Transverse colon (tissue), 4 donors: ENCODE results near the gene ACKR3. TPM values are rescaled to one million over a fixed set of nuclear protein-coding genes. Genes with fewer than 3 reads are reported as not detected.

Experiments used
- DNase-seq: peaks from one replicate; pipeline ENCODE4 v3.0.0-alpha.2; 2019
- H3K27ac ChIP-seq, 4 donors: fragments of 200-600 bp; sonication (generic); 2 replicates each; pipeline ENCODE4 v1.5.1; 2016 to 2018; ENCODE audit warnings: inconsistent platforms in 4 of 4
- H3K27me3 ChIP-seq: fragments of 200-600 bp; sonication (generic); 2 replicates; pipeline ENCODE4 v1.5.1; 2017; ENCODE audit warnings: inconsistent platforms
- H3K36me3 ChIP-seq, 4 donors: fragments of 200-600 bp; sonication (generic); 2 replicates each; pipeline ENCODE4 v1.5.1; 2017 to 2019; ENCODE audit warnings: inconsistent platforms in 4 of 4
- H3K4me1 ChIP-seq, 4 donors: fragments of 200-600 bp; sonication (generic); 2 replicates each; pipeline ENCODE4 v1.5.1; 2017 to 2020; ENCODE audit warnings: inconsistent platforms in 4 of 4
- H3K4me3 ChIP-seq, 4 donors: fragments of 200-600 bp; sonication (generic); 1 replicate in 1 of 4; 2 replicates in 3 of 4; pipeline versions ENCODE4 v1.5.1 to v1.6.1; 2017 to 2019; ENCODE audit warnings: inconsistent platforms in 4 of 4
- H3K9me3 ChIP-seq, 2 donors: fragments of 200-600 bp; sonication (generic); 2 replicates each; pipeline ENCODE4 v1.5.1; 2017 to 2019; ENCODE audit warnings: inconsistent platforms in 2 of 2
- CTCF ChIP-seq, 5 experiments: fragments of 200-600 bp in 3 of 5; fragments of 450-650 bp in 2 of 5; sonication (generic) in 3 of 5; IDR thresholded peaks; 1 replicate in 2 of 5; 2 replicates in 3 of 5; pipeline ENCODE4 v1.5.1; 2016 to 2017; ENCODE audit warnings: antibody characterized with exemption in 5 of 5, inconsistent platforms in 3 of 5, mild to moderate bottlenecking in 2 of 5, moderate library complexity in 1 of 5
- EP300 ChIP-seq: sonication (generic); formaldehyde crosslinking; IDR thresholded peaks from one replicate; pipeline ENCODE4 v1.6.1; 2017; ENCODE audit warnings: antibody characterized with exemption, low read depth
- POLR2A ChIP-seq: fragments of 450-650 bp; IDR thresholded peaks from one replicate; pipeline ENCODE4 v1.6.1; 2016; ENCODE audit warnings: antibody characterized with exemption, mild to moderate bottlenecking, moderate library complexity
- POLR2AphosphoS5 ChIP-seq, 3 donors: sonication (generic); formaldehyde crosslinking; IDR thresholded peaks; one replicate each; pipeline ENCODE4 v1.6.1; 2016; ENCODE audit warnings: antibody characterized with exemption in 3 of 3
- WGBS, 2 donors: methylation state at CpG; one replicate each; pipeline ENCODE4 v1.1.5; 2018; ENCODE audit warnings: low coverage in 1 of 2; 5-methylcytosine and 5-hydroxymethylcytosine counted together
- in situ Hi-C, 4 donors: fragments of 200-750 bp; cut with MboI; loops; one replicate each; pipeline versions ENCODE4 v1.15.0 to v1.15.1; 2017; ENCODE audit warnings: low sequenced_read_pairs in 3 of 4, low pct_ligation_motif_present in 1 of 4, low pct_unique_long_range_greater_than_20kb in 1 of 4
- intact Hi-C: fragments of 100-400 bp; cut with DNase I; formaldehyde crosslinking; loops from one replicate; pipeline ENCODE4 v1.15.1; 2023; ENCODE audit warnings: low total_unique reads
- total RNA-seq, 4 donors: library from RNA; depleted of rRNA; stranded (reverse); fragments of >200 nt; gene quantifications; one replicate each; pipeline ENCODE4 v1.1.0, GENCODE V29; 2016

The ACKR3 gene
- total RNA-seq, result 10 to 100 TPM in 1 of 4 donors, 1 to 10 TPM in 3; 4.2 to 16.5 (median 7.7) TPM

- peaks cover 5 to 35% (median 22%) of the 10 kb centered on the region in 4 donors for H3K4me1 ChIP-seq
- no peaks in the 10 kb centered on the region for H3K9me3 ChIP-seq
- intact Hi-C loops (loop anchor here (2.0 kb wide), 1 partner anchor 57 kb away; no protein-coding TSS in a partner anchor), in situ Hi-C loops (loop anchor here in 1 of 4 donors (10.0 kb wide), 1 partner anchor 55 kb away; no protein-coding TSS in a partner anchor)
- peak; percentile 66 for DNase-seq
- peaks cover 53% of the 10 kb centered on the region for H3K27me3 ChIP-seq
- H3K4me3 ChIP-seq, result peak within 1 kb of the TSS; percentile 5 to 49 (median 31)
- no peaks in the 10 kb centered on the region for H3K36me3 ChIP-seq
- TF ChIP-seq EP300 (no peak), POLR2AphosphoS5 (IDR thresholded peaks at IDR 0.05) (peak; percentile 77 to 86 (median 82)), POLR2A (peak; percentile 77), CTCF (IDR thresholded peaks at IDR 0.05) (peak in 4 of 5 experiments; percentile 23 to 38 (median 28))
- peak within 1 kb of the TSS; percentile 84 to 87 (median 86) for H3K27ac ChIP-seq
- 0 to 5% methylated on average over 2 to 10 of the region's 10 CpGs for WGBS, 2 donors
Observed at GRCh38 chr2:236569573-236569973, at the start of gene ACKR3. Gene ACKR3, plus strand, starts transcription at chr2:236569825. Its CDS starts 10,641 bp downstream, at chr2:236580466.

DNA sequence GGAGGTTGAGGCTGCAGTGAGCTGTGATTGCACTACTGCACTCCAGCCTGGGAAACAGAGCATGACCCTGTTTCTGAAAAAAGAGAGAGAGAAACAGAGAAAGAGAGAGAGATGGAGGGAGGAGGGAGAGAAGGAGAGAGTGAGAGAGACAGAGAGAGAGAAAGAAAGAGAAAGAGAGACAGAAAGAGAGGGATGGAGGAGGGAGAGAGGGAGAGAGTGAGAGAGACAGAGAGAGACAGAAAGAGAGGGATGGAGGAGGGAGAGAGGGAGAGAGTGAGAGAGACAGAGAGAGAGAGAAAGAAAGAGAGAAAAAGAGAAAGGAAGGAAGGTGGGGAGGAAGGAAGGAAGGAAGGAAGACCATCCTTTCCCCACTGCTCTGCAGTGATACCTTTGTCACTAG, 48.1 kb upstream of the ACKR3 start:
- Histone ChIP-seq H3K27ac (no peak overlapping the region), H3K9me3 (no peaks in the 10 kb centered on the region), H3K4me1 (peaks cover 0 to 6% (median 0%) of the 10 kb centered on the region in 4 donors), H3K4me3 (no peak overlapping the region), H3K36me3 (no peaks in the 10 kb centered on the region), H3K27me3 (no peaks in the 10 kb centered on the region)
- DNase-seq, result no peak
- in situ Hi-C loops, result loop anchor here in 3 of 4 donors (25.0 kb wide), 2 partner anchors 516 to 541 kb away; no protein-coding TSS in a partner anchor
- TF ChIP-seq CTCF (IDR thresholded peaks at IDR 0.05), result no peak
- TF ChIP-seq POLR2A, result no peak
- no peak for TF ChIP-seq EP300
- TF ChIP-seq POLR2AphosphoS5 (IDR thresholded peaks at IDR 0.05), result no peak
- intact Hi-C loops, result no loop called here

DNA sequence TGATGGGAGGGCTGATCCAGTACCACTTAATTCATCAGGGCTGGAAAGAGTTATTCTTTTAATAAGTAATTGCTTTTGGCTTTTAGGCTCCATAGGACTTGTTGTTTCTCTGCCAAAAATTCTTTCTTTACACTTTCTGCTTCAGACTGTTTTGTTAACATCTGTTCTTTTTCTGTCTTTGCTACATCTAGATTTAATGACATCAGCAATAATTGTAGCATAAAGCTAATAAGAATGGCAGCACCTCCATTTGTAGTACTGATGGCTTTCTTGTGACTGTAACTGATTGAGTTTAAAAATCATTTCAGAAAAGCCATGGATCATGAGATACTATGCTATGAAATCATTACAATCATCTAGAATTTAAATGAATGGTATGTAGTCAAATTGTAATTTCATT, 46.4 kb upstream of the ACKR3 start:
- in situ Hi-C loops (loop anchor here in 3 of 4 donors (25.0 kb wide), 2 partner anchors 514 to 539 kb away; no protein-coding TSS in a partner anchor), intact Hi-C loops (no loop called here)
- no peak for DNase-seq
- no peaks in the 10 kb centered on the region for H3K36me3 ChIP-seq
- no peaks in the 10 kb centered on the region for H3K9me3 ChIP-seq
- no peaks in the 10 kb centered on the region for H3K27me3 ChIP-seq
- H3K27ac ChIP-seq, result no peak overlapping the region
- H3K4me3 ChIP-seq, result no peak overlapping the region
- no peak for TF ChIP-seq CTCF (IDR thresholded peaks at IDR 0.05)
- TF ChIP-seq POLR2AphosphoS5 (IDR thresholded peaks at IDR 0.05), result no peak
- no peak for TF ChIP-seq POLR2A
- no peak for TF ChIP-seq EP300
- H3K4me1 ChIP-seq, result no peaks in the 10 kb centered on the region

GRCh38 chr2:236525411-236525997, 44.1 kb upstream of the ACKR3 start:
- H3K4me1 ChIP-seq, result no peaks in the 10 kb centered on the region
- 84 to 88% methylated on average over 5 to 8 of the region's 8 CpGs for WGBS, 2 donors
- no peak for DNase-seq
- no peaks in the 10 kb centered on the region for H3K27me3 ChIP-seq
- no peak for TF ChIP-seq EP300
- no peak for TF ChIP-seq CTCF (IDR thresholded peaks at IDR 0.05)
- TF ChIP-seq POLR2A, result no peak
- no peak for TF ChIP-seq POLR2AphosphoS5 (IDR thresholded peaks at IDR 0.05)
- intact Hi-C loops, result no loop called here
- H3K36me3 ChIP-seq, result no peaks in the 10 kb centered on the region
- H3K4me3 ChIP-seq, result no peak overlapping the region
- no peaks in the 10 kb centered on the region for H3K9me3 ChIP-seq
- no peak overlapping the region for H3K27ac ChIP-seq
- in situ Hi-C loops, result no loop called here
